A549 (cell line): ENCODE data around the gene TOM1L2.

Experiments
- CTCF ChIP-seq: fragments of >200 bp; sonication (Bioruptor Twin); formaldehyde crosslinking; IDR thresholded peaks from 3 replicates; pipeline ENCODE4 v1.5.1; 2016
- FOXS1 ChIP-seq: fragments of 250-450 bp; sonication (Bioruptor Pico); IDR thresholded peaks from 2 replicates; pipeline ENCODE4 v1.5.0; 2020; ENCODE audit warnings: mild to moderate bottlenecking, moderate library complexity

GRCh38 chr17:17975436-17975835 lies 3.2 kb upstream of the TOM1L2 start:
- no peak for TF ChIP-seq CTCF
- TF ChIP-seq FOXS1 (CRISPR knock-in tag), result no peak
